IPS DF 4.7 (cell line): Measurements from ENCODE around the gene TP53BP1.
"Not testable (repeated sequence)": the region's sequence is repeated elsewhere in the genome, so short reads cannot be mapped to it uniquely, and the experiment has no call there.

Experiments
- DNase-seq: peaks from one replicate; pipeline ENCODE4 v3.0.0-alpha.2; 2013; ENCODE audit warnings: low spot score; ENCODE audit errors: extremely low read depth

The TP53BP1 gene, protein sequence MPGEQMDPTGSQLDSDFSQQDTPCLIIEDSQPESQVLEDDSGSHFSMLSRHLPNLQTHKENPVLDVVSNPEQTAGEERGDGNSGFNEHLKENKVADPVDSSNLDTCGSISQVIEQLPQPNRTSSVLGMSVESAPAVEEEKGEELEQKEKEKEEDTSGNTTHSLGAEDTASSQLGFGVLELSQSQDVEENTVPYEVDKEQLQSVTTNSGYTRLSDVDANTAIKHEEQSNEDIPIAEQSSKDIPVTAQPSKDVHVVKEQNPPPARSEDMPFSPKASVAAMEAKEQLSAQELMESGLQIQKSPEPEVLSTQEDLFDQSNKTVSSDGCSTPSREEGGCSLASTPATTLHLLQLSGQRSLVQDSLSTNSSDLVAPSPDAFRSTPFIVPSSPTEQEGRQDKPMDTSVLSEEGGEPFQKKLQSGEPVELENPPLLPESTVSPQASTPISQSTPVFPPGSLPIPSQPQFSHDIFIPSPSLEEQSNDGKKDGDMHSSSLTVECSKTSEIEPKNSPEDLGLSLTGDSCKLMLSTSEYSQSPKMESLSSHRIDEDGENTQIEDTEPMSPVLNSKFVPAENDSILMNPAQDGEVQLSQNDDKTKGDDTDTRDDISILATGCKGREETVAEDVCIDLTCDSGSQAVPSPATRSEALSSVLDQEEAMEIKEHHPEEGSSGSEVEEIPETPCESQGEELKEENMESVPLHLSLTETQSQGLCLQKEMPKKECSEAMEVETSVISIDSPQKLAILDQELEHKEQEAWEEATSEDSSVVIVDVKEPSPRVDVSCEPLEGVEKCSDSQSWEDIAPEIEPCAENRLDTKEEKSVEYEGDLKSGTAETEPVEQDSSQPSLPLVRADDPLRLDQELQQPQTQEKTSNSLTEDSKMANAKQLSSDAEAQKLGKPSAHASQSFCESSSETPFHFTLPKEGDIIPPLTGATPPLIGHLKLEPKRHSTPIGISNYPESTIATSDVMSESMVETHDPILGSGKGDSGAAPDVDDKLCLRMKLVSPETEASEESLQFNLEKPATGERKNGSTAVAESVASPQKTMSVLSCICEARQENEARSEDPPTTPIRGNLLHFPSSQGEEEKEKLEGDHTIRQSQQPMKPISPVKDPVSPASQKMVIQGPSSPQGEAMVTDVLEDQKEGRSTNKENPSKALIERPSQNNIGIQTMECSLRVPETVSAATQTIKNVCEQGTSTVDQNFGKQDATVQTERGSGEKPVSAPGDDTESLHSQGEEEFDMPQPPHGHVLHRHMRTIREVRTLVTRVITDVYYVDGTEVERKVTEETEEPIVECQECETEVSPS (N-terminal part only)

DNA sequence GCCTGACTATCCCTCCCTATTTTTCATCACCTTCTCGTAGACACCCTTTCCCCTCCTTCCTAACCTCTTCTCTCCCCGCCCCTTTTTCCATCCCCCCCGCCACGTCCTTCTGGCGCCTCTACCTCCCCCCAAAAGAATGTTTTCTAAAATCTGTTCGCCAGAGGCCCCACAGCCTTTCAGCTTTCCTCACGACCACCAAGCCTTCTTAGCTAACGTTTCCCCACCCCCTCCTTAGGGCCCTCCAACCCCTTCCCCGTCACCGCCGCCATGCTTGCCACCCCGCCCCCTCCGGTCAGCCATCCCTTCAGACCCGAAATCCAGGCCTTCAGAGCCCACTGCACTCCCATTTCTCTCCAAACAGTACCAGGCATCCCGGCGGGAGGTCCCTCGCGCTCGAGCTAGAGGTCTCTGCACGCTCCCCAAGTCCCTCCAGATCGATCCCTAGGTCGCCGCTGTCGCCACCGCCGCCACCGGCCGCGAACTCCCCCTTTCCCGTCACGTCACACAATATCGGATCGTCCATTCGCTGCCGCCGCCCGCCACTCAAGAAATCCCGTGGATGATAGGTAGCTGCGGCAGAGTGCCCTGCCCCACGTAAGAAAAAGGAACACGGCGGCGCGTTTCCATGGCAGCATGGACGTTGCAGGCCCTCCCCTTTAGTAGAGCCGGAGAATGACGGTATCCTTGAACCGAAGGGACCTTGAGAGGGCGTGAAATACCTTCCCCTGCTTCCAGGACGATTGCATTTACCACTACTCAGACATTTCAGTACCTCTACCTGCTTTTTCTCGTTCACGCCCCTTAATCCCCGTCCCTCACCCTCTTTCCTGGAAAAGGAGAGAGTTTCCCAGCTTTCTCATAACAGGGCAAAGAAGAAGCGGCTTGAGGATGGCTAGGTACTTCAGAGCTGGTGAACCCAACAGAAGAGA is at the start of gene TP53BP1:
Gene TP53BP1, minus strand, starts transcription at position 484 of the 929 bp plus-strand sequence. Its CDS starts 113 bp downstream, at position 371.
- DNase-seq, result peak; percentile 79

DNA sequence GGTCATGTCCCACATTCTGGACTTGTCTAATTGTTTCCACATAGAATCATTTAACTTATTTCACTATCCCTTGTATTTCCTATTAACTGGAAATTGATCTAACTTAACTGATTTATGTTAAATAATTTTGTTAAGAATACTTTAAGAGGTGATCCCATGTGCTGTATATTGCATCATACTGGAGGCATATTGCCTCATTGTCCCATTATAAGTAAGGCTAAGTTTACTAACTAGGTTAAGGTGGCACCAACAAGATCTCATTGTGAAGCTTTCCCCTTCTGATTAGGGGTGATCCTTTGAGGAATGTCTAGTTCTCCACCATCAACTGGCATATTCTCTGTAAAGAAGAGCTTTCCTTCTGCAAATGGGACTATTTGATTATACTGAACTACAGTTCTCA is 48.8 kb upstream of the TP53BP1 start:
- DNase-seq, result no peak

DNA sequence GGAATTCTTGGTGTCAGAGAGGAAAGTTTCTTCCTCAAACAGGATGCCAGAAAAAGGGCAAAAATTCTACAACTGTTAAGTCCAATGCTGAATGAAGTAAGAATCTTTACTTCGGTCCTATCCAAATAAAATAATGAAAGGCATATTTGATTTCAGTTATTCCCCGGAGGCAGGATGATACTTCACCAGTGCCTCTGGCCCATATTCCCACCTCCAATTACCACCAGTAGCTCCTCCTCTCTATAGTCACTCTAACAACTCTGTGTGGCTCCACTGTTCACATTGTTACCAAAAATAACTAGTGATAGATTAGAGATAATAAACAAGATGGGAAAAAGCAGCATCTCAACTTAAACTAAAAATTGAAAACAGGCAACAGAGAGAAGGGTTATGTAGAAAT is 45.1 kb upstream of the TP53BP1 start:
- no peak for DNase-seq

DNA sequence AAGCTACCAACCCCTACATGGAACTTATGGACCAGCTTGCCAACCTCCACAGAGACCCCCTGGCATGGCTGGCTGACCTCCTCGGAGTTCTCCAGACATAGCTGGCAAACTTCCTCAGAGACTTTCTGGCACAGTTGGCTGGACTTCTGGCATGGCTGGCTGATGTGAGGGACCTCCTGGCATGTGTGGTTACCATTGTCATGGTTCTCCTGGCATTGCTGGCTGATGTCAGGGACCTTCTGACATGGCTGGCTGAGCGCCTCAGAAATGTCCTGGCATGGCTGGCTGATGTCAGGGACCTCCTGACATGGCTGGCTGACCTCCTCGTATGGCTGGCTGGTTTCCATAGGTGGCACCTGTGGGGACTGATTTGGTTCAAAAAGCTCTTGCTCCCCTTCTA is 41.9 kb upstream of the TP53BP1 start:
- DNase-seq, result no peak

DNA sequence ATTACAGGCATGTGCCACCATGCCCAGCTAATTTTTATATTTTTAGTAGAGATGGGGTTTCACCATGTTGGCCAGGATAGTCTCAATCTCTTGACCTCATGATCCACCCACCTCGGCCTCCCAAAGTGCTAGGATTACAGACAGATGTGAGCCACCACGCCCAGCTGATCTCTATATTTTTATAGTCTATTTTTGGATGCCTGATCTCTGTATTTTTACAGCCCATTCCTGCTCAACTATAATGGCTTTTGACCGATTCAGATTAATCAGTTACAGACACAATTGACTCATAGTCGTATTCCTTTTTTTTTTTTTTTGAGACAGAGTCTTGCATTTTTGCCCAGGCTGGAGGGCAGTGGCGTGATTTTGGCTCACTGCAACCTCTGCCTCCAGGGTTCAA is 39.9 kb upstream of the TP53BP1 start:
- not testable (repeated sequence) for DNase-seq

DNA sequence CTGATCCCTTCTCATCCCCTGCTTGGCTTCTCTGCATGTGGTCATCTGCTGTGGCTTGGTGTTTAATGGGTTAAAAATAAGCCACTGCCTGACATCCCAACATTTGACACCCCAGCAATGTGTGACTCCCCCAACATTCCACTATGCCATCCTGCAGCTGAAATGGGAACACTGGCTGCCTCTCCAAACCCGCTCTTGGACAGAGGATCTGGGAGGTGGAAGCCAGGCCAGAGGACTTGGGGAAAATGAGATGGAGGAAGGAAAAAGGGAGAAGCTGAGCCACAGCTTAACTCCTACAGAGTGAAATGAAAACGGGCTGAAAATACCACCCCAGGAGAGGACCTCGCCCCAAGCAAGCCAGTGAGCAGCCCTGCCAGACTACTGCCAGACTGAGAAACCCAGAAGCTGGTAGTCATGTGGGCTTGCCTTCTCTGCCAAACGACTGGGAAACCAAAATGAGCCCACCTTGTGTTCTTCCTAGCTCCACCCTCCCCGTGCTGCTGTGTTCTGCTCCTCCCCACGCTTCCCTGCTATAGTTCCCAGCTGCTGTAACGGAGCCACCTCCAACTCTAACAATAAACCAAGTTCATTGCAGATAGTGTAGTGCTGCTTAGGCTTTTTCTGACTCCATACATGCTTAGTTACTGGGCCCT is 38.2 kb upstream of the TP53BP1 start:
- no peak for DNase-seq

DNA sequence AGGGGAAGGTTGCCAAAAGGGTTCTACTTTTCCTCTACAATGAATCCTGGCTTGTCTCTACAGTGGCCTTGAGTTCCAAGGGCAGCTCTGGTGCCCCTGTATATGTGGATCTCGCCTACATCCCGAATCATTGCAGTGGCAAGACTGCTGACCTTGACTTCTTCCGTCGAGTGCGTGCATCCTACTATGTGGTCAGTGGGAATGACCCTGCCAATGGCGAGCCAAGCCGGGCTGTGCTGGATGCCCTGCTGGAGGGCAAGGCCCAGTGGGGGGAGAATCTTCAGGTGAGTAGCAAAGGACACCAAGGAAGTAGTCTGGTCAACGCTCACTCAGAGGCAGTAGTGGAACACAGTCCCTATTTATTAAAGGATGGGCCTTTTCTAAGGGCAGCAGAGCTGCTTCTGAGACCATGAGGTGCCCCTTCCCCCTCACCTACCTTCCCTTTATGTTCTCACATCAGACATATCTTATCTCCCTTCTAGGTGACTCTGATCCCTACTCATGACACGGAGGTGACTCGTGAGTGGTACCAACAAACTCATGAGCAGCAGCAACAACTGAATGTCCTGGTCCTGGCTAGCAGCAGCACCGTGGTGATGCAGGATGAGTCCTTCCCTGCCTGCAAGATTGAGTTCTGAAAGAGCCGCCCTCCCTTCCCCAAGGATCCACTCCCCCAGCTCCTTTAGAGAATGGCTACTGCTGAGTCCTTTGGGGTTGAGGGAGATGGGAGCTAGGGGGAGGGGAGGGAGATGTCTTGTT is 36.8 kb upstream of the TP53BP1 start:
- DNase-seq, result no peak

DNA sequence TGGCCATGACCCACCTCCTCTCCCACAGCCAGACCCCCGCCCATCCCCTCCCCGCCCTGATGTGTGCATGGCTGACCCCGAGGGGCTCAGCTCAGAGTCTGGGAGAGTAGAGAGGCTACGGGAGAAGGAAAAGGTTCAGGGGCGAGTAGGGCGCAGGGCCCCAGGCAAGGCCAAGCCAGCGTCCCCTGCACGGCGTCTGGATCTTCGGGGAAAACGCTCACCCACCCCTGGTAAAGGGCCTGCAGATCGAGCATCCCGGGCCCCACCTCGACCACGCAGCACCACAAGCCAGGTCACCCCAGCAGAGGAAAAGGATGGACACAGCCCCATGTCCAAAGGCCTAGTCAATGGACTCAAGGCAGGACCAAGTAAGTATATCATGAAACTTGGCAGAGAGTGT is 36.2 kb upstream of the TP53BP1 start:
- DNase-seq, result no peak

DNA sequence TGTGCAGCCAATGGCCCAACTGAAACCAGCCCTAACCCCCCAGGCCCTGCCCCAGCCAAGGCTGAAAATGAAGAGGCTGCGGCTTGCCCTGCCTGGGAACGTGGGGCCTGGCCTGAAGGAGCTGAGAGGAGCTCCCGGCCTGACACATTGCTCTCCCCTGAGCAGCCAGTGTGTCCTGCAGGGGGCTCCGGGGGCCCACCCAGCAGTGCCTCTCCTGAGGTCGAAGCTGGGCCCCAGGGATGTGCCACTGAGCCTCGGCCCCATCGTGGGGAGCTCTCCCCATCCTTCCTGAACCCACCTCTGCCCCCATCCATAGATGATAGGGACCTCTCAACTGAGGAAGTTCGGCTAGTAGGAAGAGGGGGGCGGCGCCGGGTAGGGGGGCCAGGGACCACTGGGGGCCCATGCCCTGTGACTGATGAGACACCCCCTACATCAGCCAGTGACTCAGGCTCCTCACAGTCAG is 35.6 kb upstream of the TP53BP1 start:
- DNase-seq, result no peak

DNA sequence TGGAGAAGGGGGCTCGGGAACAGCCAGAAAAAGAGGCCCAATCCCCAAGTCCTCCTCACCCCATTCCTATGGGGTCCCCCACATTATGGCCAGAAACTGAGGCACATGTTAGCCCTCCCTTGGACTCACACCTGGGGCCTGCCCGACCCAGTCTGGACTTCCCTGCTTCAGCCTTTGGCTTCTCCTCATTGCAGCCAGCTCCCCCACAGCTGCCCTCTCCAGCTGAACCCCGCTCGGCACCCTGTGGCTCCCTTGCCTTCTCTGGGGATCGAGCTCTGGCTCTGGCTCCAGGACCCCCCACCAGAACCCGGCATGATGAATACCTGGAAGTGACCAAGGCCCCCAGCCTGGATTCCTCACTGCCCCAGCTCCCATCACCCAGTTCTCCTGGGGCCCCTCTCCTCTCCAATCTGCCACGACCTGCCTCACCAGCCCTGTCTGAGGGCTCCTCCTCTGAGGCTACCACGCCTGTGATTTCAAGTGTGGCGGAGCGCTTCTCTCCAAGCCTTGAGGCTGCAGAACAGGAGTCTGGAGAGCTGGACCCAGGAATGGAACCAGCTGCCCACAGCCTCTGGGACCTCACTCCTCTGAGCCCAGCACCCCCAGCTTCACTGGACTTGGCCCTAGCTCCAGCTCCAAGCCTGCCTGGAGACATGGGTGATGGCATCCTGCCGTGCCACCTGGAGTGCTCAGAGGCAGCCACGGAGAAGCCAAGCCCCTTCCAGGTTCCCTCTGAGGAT is 35.0 kb upstream of the TP53BP1 start:
- no peak for DNase-seq

DNA sequence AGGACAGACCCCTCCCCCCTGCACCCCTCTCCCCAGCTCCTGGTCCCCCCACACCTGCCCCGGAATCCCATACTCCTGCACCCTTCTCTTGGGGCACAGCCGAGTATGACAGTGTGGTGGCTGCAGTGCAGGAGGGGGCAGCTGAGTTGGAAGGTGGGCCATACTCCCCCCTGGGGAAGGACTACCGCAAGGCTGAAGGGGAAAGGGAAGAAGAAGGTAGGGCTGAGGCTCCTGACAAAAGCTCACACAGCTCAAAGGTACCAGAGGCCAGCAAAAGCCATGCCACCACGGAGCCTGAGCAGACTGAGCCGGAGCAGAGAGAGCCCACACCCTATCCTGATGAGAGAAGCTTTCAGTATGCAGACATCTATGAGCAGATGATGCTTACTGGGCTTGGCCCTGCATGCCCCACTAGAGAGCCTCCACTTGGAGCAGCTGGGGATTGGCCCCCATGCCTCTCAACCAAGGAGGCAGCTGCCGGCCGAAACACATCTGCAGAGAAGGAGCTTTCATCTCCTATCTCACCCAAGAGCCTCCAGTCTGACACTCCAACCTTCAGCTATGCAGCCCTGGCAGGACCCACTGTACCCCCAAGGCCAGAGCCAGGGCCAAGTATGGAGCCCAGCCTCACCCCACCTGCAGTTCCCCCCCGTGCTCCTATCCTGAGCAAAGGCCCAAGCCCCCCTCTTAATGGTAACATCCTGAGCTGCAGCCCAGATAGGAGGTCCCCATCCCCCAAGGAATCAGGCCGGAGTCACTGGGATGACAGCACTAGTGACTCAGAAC is 34.3 kb upstream of the TP53BP1 start:
- DNase-seq, result no peak

DNA sequence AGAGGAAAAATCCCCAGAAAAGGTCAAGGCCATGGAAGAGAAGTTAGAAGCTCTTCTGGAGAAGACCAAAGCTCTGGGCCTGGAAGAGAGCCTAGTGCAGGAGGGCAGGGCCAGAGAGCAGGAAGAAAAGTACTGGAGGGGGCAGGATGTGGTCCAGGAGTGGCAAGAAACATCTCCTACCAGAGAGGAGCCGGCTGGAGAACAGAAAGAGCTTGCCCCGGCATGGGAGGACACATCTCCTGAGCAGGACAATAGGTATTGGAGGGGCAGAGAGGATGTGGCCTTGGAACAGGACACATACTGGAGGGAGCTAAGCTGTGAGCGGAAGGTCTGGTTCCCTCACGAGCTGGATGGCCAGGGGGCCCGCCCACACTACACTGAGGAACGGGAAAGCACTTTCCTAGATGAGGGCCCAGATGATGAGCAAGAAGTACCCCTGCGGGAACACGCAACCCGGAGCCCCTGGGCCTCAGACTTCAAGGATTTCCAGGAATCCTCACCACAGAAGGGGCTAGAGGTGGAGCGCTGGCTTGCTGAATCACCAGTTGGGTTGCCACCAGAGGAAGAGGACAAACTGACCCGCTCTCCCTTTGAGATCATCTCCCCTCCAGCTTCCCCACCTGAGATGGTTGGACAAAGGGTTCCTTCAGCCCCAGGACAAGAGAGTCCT is 33.4 kb upstream of the TP53BP1 start:
- no peak for DNase-seq

DNA sequence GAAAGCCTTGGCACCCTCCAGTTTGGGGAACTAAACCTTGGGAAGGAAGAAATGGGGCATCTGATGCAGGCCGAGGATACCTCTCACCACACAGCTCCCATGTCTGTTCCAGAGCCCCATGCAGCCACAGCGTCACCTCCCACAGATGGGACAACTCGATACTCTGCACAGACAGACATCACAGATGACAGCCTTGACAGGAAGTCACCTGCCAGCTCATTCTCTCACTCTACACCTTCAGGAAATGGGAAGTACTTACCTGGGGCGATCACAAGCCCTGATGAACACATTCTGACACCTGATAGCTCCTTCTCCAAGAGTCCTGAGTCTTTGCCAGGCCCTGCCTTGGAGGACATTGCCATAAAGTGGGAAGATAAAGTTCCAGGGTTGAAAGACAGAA is 32.2 kb upstream of the TP53BP1 start:
- no peak for DNase-seq

DNA sequence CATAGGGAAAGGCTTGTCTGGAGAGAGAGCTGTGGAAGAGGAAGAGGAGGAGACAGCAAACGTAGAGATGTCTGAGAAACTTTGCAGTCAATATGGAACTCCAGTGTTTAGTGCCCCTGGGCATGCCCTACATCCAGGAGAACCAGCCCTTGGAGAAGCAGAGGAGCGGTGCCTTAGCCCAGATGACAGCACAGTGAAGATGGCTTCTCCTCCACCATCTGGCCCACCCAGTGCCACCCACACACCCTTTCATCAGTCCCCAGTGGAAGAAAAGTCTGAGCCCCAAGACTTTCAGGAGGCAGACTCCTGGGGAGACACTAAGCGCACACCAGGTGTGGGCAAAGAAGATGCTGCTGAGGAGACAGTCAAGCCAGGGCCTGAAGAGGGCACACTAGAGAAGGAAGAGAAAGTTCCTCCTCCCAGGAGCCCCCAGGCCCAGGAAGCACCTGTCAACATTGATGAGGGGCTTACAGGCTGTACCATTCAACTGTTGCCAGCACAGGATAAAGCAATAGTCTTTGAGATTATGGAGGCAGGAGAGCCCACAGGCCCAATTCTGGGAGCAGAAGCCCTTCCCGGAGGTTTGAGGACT is 31.4 kb upstream of the TP53BP1 start:
- DNase-seq, result no peak

DNA sequence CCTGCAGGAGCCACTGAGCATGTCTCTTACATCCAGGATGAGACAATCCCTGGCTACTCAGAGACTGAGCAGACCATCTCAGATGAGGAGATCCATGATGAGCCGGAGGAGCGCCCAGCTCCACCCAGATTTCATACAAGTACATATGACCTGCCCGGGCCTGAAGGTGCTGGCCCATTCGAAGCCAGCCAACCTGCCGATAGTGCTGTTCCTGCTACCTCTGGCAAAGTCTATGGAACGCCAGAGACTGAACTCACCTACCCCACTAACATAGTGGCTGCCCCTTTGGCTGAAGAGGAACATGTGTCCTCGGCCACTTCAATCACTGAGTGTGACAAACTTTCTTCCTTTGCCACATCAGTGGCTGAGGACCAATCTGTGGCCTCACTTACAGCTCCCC is 30.7 kb upstream of the TP53BP1 start:
- DNase-seq, result no peak

DNA sequence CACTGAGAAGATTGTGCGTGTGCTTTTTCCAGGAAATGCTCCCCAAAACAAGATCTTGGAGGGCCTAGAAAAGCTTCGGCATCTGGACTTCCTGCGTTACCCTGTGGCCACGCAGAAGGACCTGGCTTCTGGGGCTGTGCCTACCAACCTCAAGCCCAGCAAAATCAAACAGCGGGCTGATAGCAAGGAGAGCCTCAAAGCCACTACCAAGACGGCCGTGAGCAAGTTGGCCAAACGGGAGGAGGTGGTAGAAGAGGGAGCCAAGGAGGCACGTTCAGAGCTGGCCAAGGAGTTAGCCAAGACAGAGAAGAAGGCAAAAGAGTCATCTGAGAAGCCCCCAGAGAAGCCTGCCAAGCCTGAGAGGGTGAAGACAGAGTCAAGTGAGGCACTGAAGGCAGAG is 29.3 kb upstream of the TP53BP1 start:
- DNase-seq, result no peak

DNA sequence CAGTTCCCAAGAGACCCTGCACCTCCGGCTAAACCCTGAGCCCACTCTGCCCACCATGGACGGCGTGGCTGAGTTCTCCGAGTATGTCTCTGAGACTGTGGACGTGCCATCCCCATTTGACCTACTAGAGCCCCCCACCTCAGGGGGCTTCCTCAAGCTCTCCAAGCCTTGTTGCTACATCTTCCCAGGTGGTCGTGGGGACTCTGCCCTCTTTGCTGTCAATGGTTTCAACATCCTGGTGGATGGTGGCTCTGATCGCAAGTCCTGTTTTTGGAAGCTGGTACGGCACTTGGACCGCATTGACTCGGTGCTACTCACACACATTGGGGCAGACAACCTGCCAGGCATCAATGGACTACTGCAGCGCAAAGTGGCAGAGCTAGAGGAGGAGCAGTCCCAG is 28.5 kb upstream of the TP53BP1 start:
- DNase-seq, result no peak
